ENCODE data around the gene SUSD1.

DNA sequence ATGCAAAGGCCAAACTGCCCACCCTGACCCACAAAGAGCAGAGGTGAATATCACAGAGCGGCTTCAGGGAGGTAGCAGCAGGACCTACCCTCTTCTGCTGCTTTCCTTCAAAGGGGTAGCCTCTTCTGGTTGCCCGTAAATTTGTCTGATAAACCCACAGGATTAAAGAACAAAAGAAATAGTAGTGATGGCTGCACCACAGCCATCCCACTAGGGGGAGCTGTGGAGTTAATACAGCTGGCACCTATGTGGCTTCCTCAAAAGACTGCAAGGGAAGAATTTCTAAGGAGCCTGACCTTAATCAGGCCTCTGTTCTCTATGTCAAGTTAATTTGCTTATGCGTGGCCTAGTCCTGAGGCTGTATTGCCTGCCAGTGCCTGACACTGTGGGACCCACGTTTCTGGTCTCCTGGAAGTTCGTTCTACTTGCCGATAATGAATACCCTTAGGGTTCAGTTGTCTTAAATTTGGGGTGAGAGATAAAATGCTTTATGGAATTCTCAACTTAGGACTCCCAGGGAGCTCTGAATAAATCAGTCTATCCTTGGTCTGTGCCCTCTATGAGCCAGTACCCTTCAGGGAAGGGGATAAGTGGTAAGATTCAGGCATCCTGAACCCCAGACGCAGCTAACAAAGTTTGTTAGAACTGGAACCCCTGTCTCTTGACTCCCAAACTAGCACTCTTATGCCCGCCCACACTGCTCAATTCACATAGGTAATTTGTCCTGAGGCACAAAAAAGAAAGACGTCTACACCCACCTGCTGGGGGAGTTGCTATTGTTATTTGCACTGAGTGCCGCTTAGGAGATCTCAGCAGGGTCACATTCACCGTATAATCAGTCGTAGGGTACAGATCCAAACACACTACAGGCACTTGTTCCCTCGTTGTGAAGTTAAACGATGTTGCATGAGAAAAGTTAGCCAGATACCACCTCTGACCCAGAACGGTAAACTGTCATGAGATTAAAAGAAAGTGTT lies 77.1 kb downstream of the SUSD1 start:
- TF ChIP-seq, protein P1, sequence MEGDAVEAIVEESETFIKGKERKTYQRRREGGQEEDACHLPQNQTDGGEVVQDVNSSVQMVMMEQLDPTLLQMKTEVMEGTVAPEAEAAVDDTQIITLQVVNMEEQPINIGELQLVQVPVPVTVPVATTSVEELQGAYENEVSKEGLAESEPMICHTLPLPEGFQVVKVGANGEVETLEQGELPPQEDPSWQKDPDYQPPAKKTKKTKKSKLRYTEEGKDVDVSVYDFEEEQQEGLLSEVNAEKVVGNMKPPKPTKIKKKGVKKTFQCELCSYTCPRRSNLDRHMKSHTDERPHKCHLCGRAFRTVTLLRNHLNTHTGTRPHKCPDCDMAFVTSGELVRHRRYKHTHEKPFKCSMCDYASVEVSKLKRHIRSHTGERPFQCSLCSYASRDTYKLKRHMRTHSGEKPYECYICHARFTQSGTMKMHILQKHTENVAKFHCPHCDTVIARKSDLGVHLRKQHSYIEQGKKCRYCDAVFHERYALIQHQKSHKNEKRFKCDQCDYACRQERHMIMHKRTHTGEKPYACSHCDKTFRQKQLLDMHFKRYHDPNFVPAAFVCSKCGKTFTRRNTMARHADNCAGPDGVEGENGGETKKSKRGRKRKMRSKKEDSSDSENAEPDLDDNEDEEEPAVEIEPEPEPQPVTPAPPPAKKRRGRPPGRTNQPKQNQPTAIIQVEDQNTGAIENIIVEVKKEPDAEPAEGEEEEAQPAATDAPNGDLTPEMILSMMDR (IDR thresholded peaks at IDR 0.05; ENCODE audit: low read depth, low read length), result peak; percentile 85
- TF ChIP-seq POLR2A (IDR thresholded peaks at IDR 0.05; ENCODE audit: extremely low read depth, insufficient read length) (no peak), MYC (IDR thresholded peaks at IDR 0.05; ENCODE audit: low read depth, low read length) (no peak)
